ENCODE measurements around the gene MYOCOS. TPM values are rescaled to one million over a fixed set of nuclear protein-coding genes. Genes with fewer than 3 reads are reported as not detected.
"Not testable (repeated sequence)": the region's sequence is repeated elsewhere in the genome, so short reads cannot be mapped to it uniquely, and the experiment has no call there.

The MYOCOS gene
- total RNA-seq, 3 donors from 2014 or later = not detected

GRCh38 chr1:171596119-171596518 is 25.9 kb upstream of the MYOCOS start:
- H3K27ac ChIP-seq = no peak overlapping the region
- H3K4me1 ChIP-seq = no peaks in the 10 kb centered on the region
- TF ChIP-seq POLR2AphosphoS5 (IDR thresholded peaks at IDR 0.05) (no peak), CTCF (IDR thresholded peaks at IDR 0.05) (no peak), POLR2A (IDR thresholded peaks at IDR 0.05) (no peak)
- intact Hi-C loops (cut with DNase I; ENCODE audit: low total_unique reads) = no loop called here
- DNase-seq (ENCODE audit: low spot score in 2 of 2) = no peak
- H3K27me3 ChIP-seq = no peaks in the 10 kb centered on the region
- no peak overlapping the region for H3K4me3 ChIP-seq
- H3K9me3 ChIP-seq = no peaks in the 10 kb centered on the region
- H3K36me3 ChIP-seq = no peaks in the 10 kb centered on the region

GRCh38 chr1:171596705-171597104 is 25.3 kb upstream of the MYOCOS start:
- intact Hi-C loops (cut with DNase I; ENCODE audit: low total_unique reads) = no loop called here
- H3K9me3 ChIP-seq = no peaks in the 10 kb centered on the region
- H3K4me3 ChIP-seq = no peak overlapping the region
- H3K36me3 ChIP-seq = no peaks in the 10 kb centered on the region
- H3K27ac ChIP-seq = no peak overlapping the region
- no peaks in the 10 kb centered on the region for H3K27me3 ChIP-seq
- DNase-seq (ENCODE audit: low spot score in 2 of 2) = no peak
- TF ChIP-seq POLR2A (IDR thresholded peaks at IDR 0.05) (no peak), POLR2AphosphoS5 (IDR thresholded peaks at IDR 0.05) (no peak), CTCF (IDR thresholded peaks at IDR 0.05) (no peak)
- no peaks in the 10 kb centered on the region for H3K4me1 ChIP-seq

GRCh38 chr1:171597203-171597602 is 24.8 kb upstream of the MYOCOS start:
- Histone ChIP-seq H3K36me3 (no peaks in the 10 kb centered on the region), H3K27ac (no peak overlapping the region), H3K4me1 (no peaks in the 10 kb centered on the region), H3K27me3 (no peaks in the 10 kb centered on the region), H3K4me3 (no peak overlapping the region), H3K9me3 (no peaks in the 10 kb centered on the region)
- intact Hi-C loops (cut with DNase I; ENCODE audit: low total_unique reads) = no loop called here
- no peak for TF ChIP-seq CTCF (IDR thresholded peaks at IDR 0.05)
- no peak for TF ChIP-seq POLR2A (IDR thresholded peaks at IDR 0.05)
- TF ChIP-seq POLR2AphosphoS5 (IDR thresholded peaks at IDR 0.05) = no peak
- no peak for DNase-seq (ENCODE audit: low spot score in 2 of 2)

GRCh38 chr1:171600310-171600709 is 21.7 kb upstream of the MYOCOS start:
- H3K9me3 ChIP-seq; H3K4me1 ChIP-seq; H3K36me3 ChIP-seq; intact Hi-C loops (cut with DNase I; ENCODE audit: low total_unique reads); H3K27ac ChIP-seq; H3K4me3 ChIP-seq; DNase-seq (ENCODE audit: low spot score in 2 of 2); H3K27me3 ChIP-seq: not testable (repeated sequence)

GRCh38 chr1:171600862-171601261 is 21.2 kb upstream of the MYOCOS start:
- H3K36me3 ChIP-seq = no peaks in the 10 kb centered on the region
- no peak overlapping the region for H3K4me3 ChIP-seq
- H3K27ac ChIP-seq = no peak overlapping the region
- no peaks in the 10 kb centered on the region for H3K27me3 ChIP-seq
- no peak for DNase-seq (ENCODE audit: low spot score in 2 of 2)
- TF ChIP-seq POLR2AphosphoS5 (IDR thresholded peaks at IDR 0.05) (no peak), POLR2A (IDR thresholded peaks at IDR 0.05) (no peak), CTCF (IDR thresholded peaks at IDR 0.05) (no peak)
- intact Hi-C loops (cut with DNase I; ENCODE audit: low total_unique reads) = no loop called here
- no peaks in the 10 kb centered on the region for H3K4me1 ChIP-seq
- no peaks in the 10 kb centered on the region for H3K9me3 ChIP-seq

- DNase-seq (ENCODE audit: low spot score in 2 of 2); H3K9me3 ChIP-seq; H3K4me1 ChIP-seq; H3K27ac ChIP-seq; H3K4me3 ChIP-seq; intact Hi-C loops (cut with DNase I; ENCODE audit: low total_unique reads); H3K36me3 ChIP-seq; H3K27me3 ChIP-seq: not testable (repeated sequence)
Observed at GRCh38 chr1:171603042-171603441, 19.0 kb upstream of the MYOCOS start.
